AG20443 (cell line): ENCODE results near the gene LIM2.

Experiments used
- DNase-seq: peaks from one replicate; pipeline ENCODE4 v3.0.0; 2012; ENCODE audit warnings: low spot score, mixed read lengths

The LIM2 gene

GRCh38 chr19:51365965-51366388 lies 21.8 kb downstream of the LIM2 start, which contains the start of gene ETFB:
Gene ETFB, minus strand, starts transcription at chr19:51366388. Its CDS starts 62 bp downstream, at chr19:51366326.
- DNase-seq: no peak

- DNase-seq: peak; percentile 30
Observed at GRCh38 chr19:51365211-51365964, 22.4 kb downstream of the LIM2 start.

GRCh38 chr19:51364200-51365106 lies 23.3 kb downstream of the LIM2 start:
- no peak for DNase-seq

GRCh38 chr19:51361239-51361638 lies 26.5 kb downstream of the LIM2 start:
- no peak for DNase-seq

GRCh38 chr19:51359294-51359693 lies 28.5 kb downstream of the LIM2 start:
- DNase-seq: peak; percentile 87

GRCh38 chr19:51357952-51358351 lies 29.8 kb downstream of the LIM2 start:
- no peak for DNase-seq

- no peak for DNase-seq
Observed at GRCh38 chr19:51356159-51356801, 31.5 kb downstream of the LIM2 start.

GRCh38 chr19:51354742-51355148 lies 33.0 kb downstream of the LIM2 start:
- DNase-seq: no peak

GRCh38 chr19:51354103-51354741 lies 33.6 kb downstream of the LIM2 start:
- DNase-seq: no peak

- no peak for DNase-seq
Observed at GRCh38 chr19:51352783-51353360, 34.9 kb downstream of the LIM2 start.

GRCh38 chr19:51351266-51351990 lies 36.3 kb downstream of the LIM2 start:
- no peak for DNase-seq

GRCh38 chr19:51347209-51347928 lies 40.4 kb downstream of the LIM2 start:
- DNase-seq: no peak

- no peak for DNase-seq
Observed at GRCh38 chr19:51346742-51347141, 41.0 kb downstream of the LIM2 start.

GRCh38 chr19:51345076-51345620 lies 42.6 kb downstream of the LIM2 start:
- no peak for DNase-seq

GRCh38 chr19:51342631-51343569 lies 44.9 kb downstream of the LIM2 start:
- no peak for DNase-seq

GRCh38 chr19:51341976-51342580 lies 45.7 kb downstream of the LIM2 start, which contains the start of gene VSIG10L:
Gene VSIG10L, minus strand, starts transcription at chr19:51342139. Its CDS starts 15 bp downstream, at chr19:51342124.
- no peak for DNase-seq

- DNase-seq: no peak
Observed at GRCh38 chr19:51341066-51341465, 46.7 kb downstream of the LIM2 start.
